H9 (cell line): ENCODE measurements around the gene DAPK1. TPM values are rescaled to one million over a fixed set of nuclear protein-coding genes. Genes with fewer than 3 reads are reported as not detected.

ENCODE experiments used
- DNase-seq: peaks from one replicate; pipeline ENCODE4 v3.0.0-alpha.2; 2017
- H2AFZ ChIP-seq: one replicate; pipeline ENCODE4 v1.6.1; 2013; ENCODE audit warnings: mild to moderate bottlenecking, low read length, control low read depth, moderate library complexity
- H2AK5ac ChIP-seq: 2 replicates; pipeline ENCODE4 v1.6.1; 2013; ENCODE audit warnings: low read length, control low read depth, mixed read lengths; ENCODE audit not compliant: insufficient read length
- H2BK120ac ChIP-seq: one replicate; pipeline ENCODE4 v1.6.1; 2013; ENCODE audit warnings: low read depth, mild to moderate bottlenecking, low read length, control low read depth, inconsistent platforms; ENCODE audit not compliant: poor library complexity, severe bottlenecking
- H2BK12ac ChIP-seq: 2 replicates; pipeline ENCODE4 v1.6.1; 2013; ENCODE audit warnings: low read length, control low read depth, mixed read lengths, low read depth; ENCODE audit not compliant: insufficient read length
- H2BK15ac ChIP-seq: 2 replicates; pipeline ENCODE4 v1.6.1; 2013; ENCODE audit warnings: low read depth, low read length, control low read depth
- H2BK20ac ChIP-seq: one replicate; pipeline ENCODE4 v1.6.1; 2013; ENCODE audit warnings: low read depth, mild to moderate bottlenecking, low read length, control low read depth, inconsistent platforms; ENCODE audit not compliant: poor library complexity, severe bottlenecking
- H2BK5ac ChIP-seq: 2 replicates; pipeline ENCODE4 v1.6.1; 2013; ENCODE audit warnings: low read length, control low read depth, mixed read lengths; ENCODE audit not compliant: insufficient read length
- H3K14ac ChIP-seq: 2 replicates; pipeline ENCODE4 v1.6.1; 2013; ENCODE audit warnings: low read length, control low read depth; ENCODE audit not compliant: insufficient read depth
- H3K18ac ChIP-seq: 2 replicates; pipeline ENCODE4 v1.6.1; 2013; ENCODE audit warnings: low read depth, mild to moderate bottlenecking, mixed read lengths, low read length, control low read depth; ENCODE audit not compliant: insufficient read length
- H3K23ac ChIP-seq: 2 replicates; pipeline ENCODE4 v1.6.1; 2013; ENCODE audit warnings: low read length, control low read depth, mixed read lengths, low read depth; ENCODE audit not compliant: insufficient read length
- H3K23me2 ChIP-seq: 2 replicates; pipeline ENCODE4 v1.6.1; 2013; ENCODE audit warnings: low read depth, mild to moderate bottlenecking, mixed read lengths, low read length, control low read depth; ENCODE audit not compliant: insufficient read length, poor library complexity, severe bottlenecking
- H3K27ac ChIP-seq: 2 replicates; pipeline ENCODE4 v1.5.1; 2013; ENCODE audit warnings: low read length, control low read depth, mixed read lengths, low read depth; ENCODE audit not compliant: insufficient read length
- H3K27me3 ChIP-seq: 2 replicates; pipeline ENCODE4 v1.6.1; 2013; ENCODE audit warnings: low read length, control low read depth, inconsistent platforms; ENCODE audit not compliant: insufficient read depth
- H3K4ac ChIP-seq: 2 replicates; pipeline ENCODE4 v1.6.1; 2013; ENCODE audit warnings: low read depth, mild to moderate bottlenecking, control low read depth, inconsistent platforms, low read length, moderate library complexity
- H3K4me1 ChIP-seq: 2 replicates; pipeline ENCODE4 v1.6.1; 2013; ENCODE audit warnings: low read length, control low read depth, inconsistent platforms; ENCODE audit not compliant: insufficient read depth
- H3K4me2 ChIP-seq: 2 replicates; pipeline ENCODE4 v1.6.1; 2013; ENCODE audit warnings: low read length, control low read depth, mixed read lengths; ENCODE audit not compliant: insufficient read length, insufficient read depth
- H3K56ac ChIP-seq: 2 replicates; pipeline ENCODE4 v1.6.1; 2013; ENCODE audit warnings: low read depth, mild to moderate bottlenecking, mixed read lengths, low read length, control low read depth; ENCODE audit not compliant: insufficient read length
- H3K79me1 ChIP-seq: 2 replicates; pipeline ENCODE4 v1.6.1; 2013; ENCODE audit warnings: low read depth, mild to moderate bottlenecking, moderate library complexity, low read length, control low read depth, inconsistent platforms; ENCODE audit not compliant: insufficient read depth, poor library complexity, severe bottlenecking
- H3K79me2 ChIP-seq: 2 replicates; pipeline ENCODE4 v1.6.1; 2013; ENCODE audit warnings: low read length, control low read depth, inconsistent platforms; ENCODE audit not compliant: insufficient read depth
- H3K9ac ChIP-seq: 2 replicates; pipeline ENCODE4 v1.6.1; 2013; ENCODE audit warnings: low read length, control low read depth, mixed read lengths; ENCODE audit not compliant: insufficient read length; ENCODE audit errors: extremely low read depth
- H3K9me3 ChIP-seq: one replicate; pipeline ENCODE4 v1.6.1; 2013; ENCODE audit warnings: low read depth, low read length, inconsistent platforms; ENCODE audit not compliant: control insufficient read depth
- H3T11ph ChIP-seq: one replicate; pipeline ENCODE4 v1.6.1; 2013; ENCODE audit warnings: mild to moderate bottlenecking, low read length, control low read depth, inconsistent platforms
- H4K20me1 ChIP-seq: one replicate; pipeline ENCODE4 v1.6.1; 2013; ENCODE audit not compliant: control insufficient read depth, insufficient read length, insufficient read depth
- H4K5ac ChIP-seq: 2 replicates; pipeline ENCODE4 v1.6.1; 2013; ENCODE audit warnings: low read depth, mild to moderate bottlenecking, mixed read lengths, low read length, control low read depth; ENCODE audit not compliant: insufficient read length
- H4K8ac ChIP-seq: replicated peaks from 2 replicates; pipeline ENCODE4 v1.6.1; 2013; ENCODE audit warnings: low read length, control low read depth, mixed read lengths, low read depth; ENCODE audit not compliant: insufficient read length
- H4K91ac ChIP-seq: 2 replicates; pipeline ENCODE4 v1.6.1; 2013; ENCODE audit warnings: low read depth, mild to moderate bottlenecking, moderate library complexity, mixed read lengths, low read length, control low read depth; ENCODE audit not compliant: insufficient read length
- H3K27ac Mint-ChIP-seq, 3 experiments: 2 replicates in 2 of 3; 3 replicates in 1 of 3; pipeline ENCODE4 v1.8.0; 2020 to 2021; ENCODE audit warnings: mixed read lengths in 3 of 3, mild to moderate bottlenecking in 1 of 3, moderate library complexity in 1 of 3
- H3K27me3 Mint-ChIP-seq: 2 replicates; pipeline ENCODE4 v1.8.0; 2021; ENCODE audit warnings: low read depth, mild to moderate bottlenecking, moderate library complexity, mixed read lengths
- H3K36me3 Mint-ChIP-seq, 3 experiments: 2 replicates in 2 of 3; 3 replicates in 1 of 3; pipeline ENCODE4 v1.8.0; 2020 to 2021; ENCODE audit warnings: low read depth in 3 of 3, mixed read lengths in 3 of 3; ENCODE audit not compliant: insufficient read depth in 1 of 3
- H3K4me1 Mint-ChIP-seq, 2 experiments: 2 replicates each; pipeline ENCODE4 v1.8.0; 2020; ENCODE audit warnings: mixed read lengths in 2 of 2
- H3K4me3 Mint-ChIP-seq, 2 experiments: 2 replicates in 1 of 2; 3 replicates in 1 of 2; pipeline ENCODE4 v1.8.0; 2020 to 2021; ENCODE audit warnings: mild to moderate bottlenecking in 2 of 2, mixed read lengths in 2 of 2, moderate library complexity in 1 of 2
- H3K9me3 Mint-ChIP-seq, 2 experiments: 2 replicates in 1 of 2; 3 replicates in 1 of 2; pipeline ENCODE4 v1.8.0; 2020; ENCODE audit warnings: mild to moderate bottlenecking in 2 of 2, mixed read lengths in 2 of 2, moderate library complexity in 1 of 2
- CTCF ChIP-seq: fragments of 200-600 bp; sonication (generic); conservative IDR thresholded peaks from 3 replicates; pipeline ENCODE4 v1.8.0; 2021; ENCODE audit warnings: antibody characterized with exemption, mild to moderate bottlenecking
- WGBS: extraction: QIAGEN DNeasy Blood & Tissue Kit; methylation state at CpG from one replicate; pipeline ENCODE4 v1.1.7; 2013; ENCODE audit warnings: missing lambda C conversion rate, low lambda C conversion rate, mixed read lengths; ENCODE audit not compliant: insufficient read length; ENCODE audit errors: extremely low coverage; 5-methylcytosine and 5-hydroxymethylcytosine counted together
- total RNA-seq: library from RNA; stranded (reverse); gene quantifications from 2 replicates; pipeline ENCODE4 v1.2.1, GENCODE V29; 2021

Gene DAPK1
- total RNA-seq, 1 experiment from 2014 or later = 79.4 TPM

DNA sequence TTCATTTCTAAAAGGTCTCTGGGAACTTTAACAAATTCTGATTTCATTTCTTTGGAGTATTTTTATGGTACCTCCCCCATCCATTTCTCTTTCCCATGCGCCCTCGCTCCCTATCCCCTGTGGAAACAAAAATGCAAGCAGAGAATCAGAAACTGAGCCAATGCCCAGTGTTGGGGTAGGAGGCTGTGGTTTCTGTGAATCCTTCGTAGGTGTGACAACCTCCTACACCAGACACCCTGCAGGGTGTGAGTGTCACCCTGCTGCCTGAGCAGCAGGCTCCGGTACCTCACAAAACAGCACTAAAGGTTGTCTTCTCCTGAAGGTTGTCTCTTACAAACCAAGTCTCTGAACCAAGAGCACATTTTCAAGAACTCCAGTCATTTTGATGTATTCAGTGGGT is 124.4 kb downstream of the DAPK1 start:
- Histone ChIP-seq H3K9me3 (no peaks in the 10 kb centered on the region), H3T11ph (no peak overlapping the region), H3K14ac (no peak overlapping the region), H3K18ac (no peak overlapping the region), H3K56ac (no peak overlapping the region), H3K4me1 (peaks cover 4% of the 10 kb centered on the region), H3K27me3 (no peaks in the 10 kb centered on the region), H3K79me1 (no peaks in the 10 kb centered on the region), H2BK12ac (no peak overlapping the region), H3K79me2 (no peaks in the 10 kb centered on the region; the same call in 1 of the 2 replicates), H2BK15ac (no peak overlapping the region), H3K23me2 (no peaks in the 10 kb centered on the region), H2BK5ac (no peak overlapping the region), H4K5ac (no peak overlapping the region), H3K4me2 (no peak overlapping the region), H3K27ac (no peak overlapping the region), H4K91ac (no peak overlapping the region), H2BK20ac (no peak overlapping the region), H3K4ac (no peak overlapping the region), H2AFZ (no peak overlapping the region), H3K9ac (no peak overlapping the region), H3K23ac (no peak overlapping the region), H4K8ac (no peak overlapping the region), H4K20me1 (no peaks in the 10 kb centered on the region), H2AK5ac (no peak overlapping the region), H2BK120ac (no peak overlapping the region)
- Mint-ChIP-seq H3K4me3 (no peak overlapping the region), H3K27me3 (no peaks in the 10 kb centered on the region), H3K27ac (peak overlapping the region in 1 of 3 experiments; percentile 10; a peak in 1 of 7 replicates), H3K9me3 (no peaks in the 10 kb centered on the region; a peak in 1 of 5 replicates), H3K36me3 (peaks cover 44 to 60% (median 53%) of the 10 kb centered on the region in 3 experiments), H3K4me1 (peaks cover 22 to 23% of the 10 kb centered on the region in 2 experiments)
- no peak for DNase-seq
- WGBS = no CpG with 5 or more reads among the region's 4 CpGs
- TF ChIP-seq CTCF = no peak
